Natural killer cell (primary cell): ENCODE data around the gene HOATZ. TPM values are rescaled to one million over a fixed set of nuclear protein-coding genes. Genes with fewer than 3 reads are reported as not detected.

Experiments used
- ATAC-seq, 3 donors: fragments of 150-1000 bp in 2 of 3; fragments of 200-7000 bp in 1 of 3; cut with Tn5 transposase; 1 replicate in 1 of 3; 2 replicates in 2 of 3; pipeline ENCODE4 v1.10.0; 2021; ENCODE audit warnings: mild to moderate bottlenecking in 2 of 3, moderate library complexity in 2 of 3
- DNase-seq, 2 donors: peaks; one replicate each; pipeline versions ENCODE4 v3.0.0 to v3.0.0-alpha.2; 2013 to 2021; ENCODE audit warnings: mixed read lengths in 1 of 2
- H3K27ac ChIP-seq: one replicate; pipeline ENCODE4 v1.5.1; 2013; ENCODE audit warnings: mild to moderate bottlenecking, low read length
- H3K27me3 ChIP-seq: one replicate; pipeline ENCODE4 v1.6.1; 2013; ENCODE audit warnings: low read length; ENCODE audit not compliant: control insufficient read depth, insufficient read depth
- H3K36me3 ChIP-seq: one replicate; pipeline ENCODE4 v1.6.1; 2013; ENCODE audit warnings: low read length; ENCODE audit not compliant: control insufficient read depth, insufficient read depth
- H3K4me1 ChIP-seq: one replicate; pipeline ENCODE4 v1.6.1; 2013; ENCODE audit warnings: low read length; ENCODE audit not compliant: control insufficient read depth, insufficient read depth
- H3K4me3 ChIP-seq: one replicate; pipeline ENCODE4 v1.5.1; 2013; ENCODE audit warnings: low read length
- H3K9me3 ChIP-seq: one replicate; pipeline ENCODE4 v1.6.1; 2013; ENCODE audit warnings: low read length; ENCODE audit not compliant: control insufficient read depth, insufficient read depth
- H3K27ac Mint-ChIP-seq, 2 donors: one replicate each; pipeline ENCODE4 v1.8.0; 2022; ENCODE audit warnings: mild to moderate bottlenecking in 2 of 2, mixed read lengths in 2 of 2, moderate library complexity in 1 of 2
- H3K27me3 Mint-ChIP-seq, 2 donors: one replicate each; pipeline ENCODE4 v1.8.0; 2022; ENCODE audit warnings: low read depth in 2 of 2, mixed read lengths in 2 of 2
- H3K36me3 Mint-ChIP-seq: one replicate; pipeline ENCODE4 v1.8.0; 2022; ENCODE audit warnings: mixed read lengths
- H3K4me1 Mint-ChIP-seq, 2 donors: one replicate each; pipeline ENCODE4 v1.8.0; 2022; ENCODE audit warnings: mixed read lengths in 2 of 2
- H3K4me3 Mint-ChIP-seq: one replicate; pipeline ENCODE4 v1.8.0; 2022; ENCODE audit warnings: mild to moderate bottlenecking, moderate library complexity, mixed read lengths
- H3K9me3 Mint-ChIP-seq, 2 donors: one replicate each; pipeline ENCODE4 v1.8.0; 2022; ENCODE audit warnings: mixed read lengths in 2 of 2
- WGBS: methylation state at CpG from one replicate; pipeline ENCODE4 v1.1.7; 2013; ENCODE audit warnings: missing lambda C conversion rate; ENCODE audit not compliant: insufficient coverage; 5-methylcytosine and 5-hydroxymethylcytosine counted together
- intact Hi-C: fragments of 100-400 bp; cut with micrococcal nuclease; formaldehyde crosslinking; loops from one replicate; pipeline ENCODE4 v1.14.2; 2022
- total RNA-seq, 4 donors: library from RNA; stranded (reverse); fragments of 120-200 nt in 1 of 4; gene quantifications; one replicate each; pipeline versions ENCODE4 v1.2.3 to v1.2.4, GENCODE V29; 2013 to 2022
- TF ChIP-seq, protein P1 (sequence below): fragments of 200-600 bp; IDR thresholded peaks from one replicate; pipeline ENCODE4 v1.8.0; 2022; ENCODE audit warnings: antibody characterized with exemption

HOATZ gene
- total RNA-seq, 3 donors from 2014 or later (not counting 1 experiment from before 2014, with no cell fraction given): not detected

GRCh38 chr11:111472228-111472627 is 42.4 kb upstream of the HOATZ start:
- H3K27ac ChIP-seq: no peak overlapping the region
- intact Hi-C loops: no loop called here
- H3K4me1 ChIP-seq: no peaks in the 10 kb centered on the region
- H3K4me1 Mint-ChIP-seq: no peaks in the 10 kb centered on the region
- H3K9me3 Mint-ChIP-seq: no peaks in the 10 kb centered on the region
- TF ChIP-seq, protein P1, sequence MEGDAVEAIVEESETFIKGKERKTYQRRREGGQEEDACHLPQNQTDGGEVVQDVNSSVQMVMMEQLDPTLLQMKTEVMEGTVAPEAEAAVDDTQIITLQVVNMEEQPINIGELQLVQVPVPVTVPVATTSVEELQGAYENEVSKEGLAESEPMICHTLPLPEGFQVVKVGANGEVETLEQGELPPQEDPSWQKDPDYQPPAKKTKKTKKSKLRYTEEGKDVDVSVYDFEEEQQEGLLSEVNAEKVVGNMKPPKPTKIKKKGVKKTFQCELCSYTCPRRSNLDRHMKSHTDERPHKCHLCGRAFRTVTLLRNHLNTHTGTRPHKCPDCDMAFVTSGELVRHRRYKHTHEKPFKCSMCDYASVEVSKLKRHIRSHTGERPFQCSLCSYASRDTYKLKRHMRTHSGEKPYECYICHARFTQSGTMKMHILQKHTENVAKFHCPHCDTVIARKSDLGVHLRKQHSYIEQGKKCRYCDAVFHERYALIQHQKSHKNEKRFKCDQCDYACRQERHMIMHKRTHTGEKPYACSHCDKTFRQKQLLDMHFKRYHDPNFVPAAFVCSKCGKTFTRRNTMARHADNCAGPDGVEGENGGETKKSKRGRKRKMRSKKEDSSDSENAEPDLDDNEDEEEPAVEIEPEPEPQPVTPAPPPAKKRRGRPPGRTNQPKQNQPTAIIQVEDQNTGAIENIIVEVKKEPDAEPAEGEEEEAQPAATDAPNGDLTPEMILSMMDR: no peak
- ATAC-seq (no peak), DNase-seq (no peak)
- no peaks in the 10 kb centered on the region for H3K9me3 ChIP-seq
- peaks cover 2% of the 10 kb centered on the region for H3K27me3 ChIP-seq
- no peaks in the 10 kb centered on the region for H3K36me3 Mint-ChIP-seq
- no peak overlapping the region for H3K4me3 Mint-ChIP-seq
- H3K27ac Mint-ChIP-seq: no peak overlapping the region
- 58% methylated on average over 1 of the region's 1 CpG for WGBS
- H3K27me3 Mint-ChIP-seq: peaks cover 0 to 7% of the 10 kb centered on the region in 2 donors
- H3K4me3 ChIP-seq: no peak overlapping the region
- H3K36me3 ChIP-seq: no peaks in the 10 kb centered on the region

DNA sequence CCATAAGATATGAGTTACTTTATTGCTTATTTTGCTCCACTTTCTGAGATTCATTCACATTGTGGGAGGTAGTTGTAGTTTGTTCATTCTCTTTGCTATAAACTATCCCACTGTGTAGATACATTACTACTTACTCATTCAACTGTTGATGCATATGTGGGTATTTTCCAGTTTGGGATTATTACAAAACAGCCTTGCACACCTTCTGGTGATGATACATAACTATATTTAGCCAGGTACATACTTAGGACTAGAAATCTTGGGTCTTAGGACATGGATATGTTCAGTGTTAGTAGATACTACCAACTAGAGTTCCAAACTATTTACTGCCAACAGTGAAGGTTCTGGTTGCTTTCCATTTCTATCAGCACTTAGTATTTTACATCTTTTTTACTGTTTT is 40.1 kb upstream of the HOATZ start:
- no peak overlapping the region for H3K27ac Mint-ChIP-seq
- intact Hi-C loops: no loop called here
- H3K27me3 Mint-ChIP-seq: peaks cover 9 to 16% of the 10 kb centered on the region in 2 donors
- H3K4me1 Mint-ChIP-seq: no peaks in the 10 kb centered on the region
- no peaks in the 10 kb centered on the region for H3K36me3 ChIP-seq
- H3K27me3 ChIP-seq: peaks cover 4% of the 10 kb centered on the region
- H3K36me3 Mint-ChIP-seq: no peaks in the 10 kb centered on the region
- no peaks in the 10 kb centered on the region for H3K9me3 Mint-ChIP-seq
- no peak overlapping the region for H3K4me3 ChIP-seq
- ATAC-seq: no peak
- no peaks in the 10 kb centered on the region for H3K4me1 ChIP-seq
- no peak for DNase-seq
- no peak overlapping the region for H3K4me3 Mint-ChIP-seq
- no peak overlapping the region for H3K27ac ChIP-seq
- TF ChIP-seq, protein P1: no peak
- H3K9me3 ChIP-seq: no peaks in the 10 kb centered on the region

DNA sequence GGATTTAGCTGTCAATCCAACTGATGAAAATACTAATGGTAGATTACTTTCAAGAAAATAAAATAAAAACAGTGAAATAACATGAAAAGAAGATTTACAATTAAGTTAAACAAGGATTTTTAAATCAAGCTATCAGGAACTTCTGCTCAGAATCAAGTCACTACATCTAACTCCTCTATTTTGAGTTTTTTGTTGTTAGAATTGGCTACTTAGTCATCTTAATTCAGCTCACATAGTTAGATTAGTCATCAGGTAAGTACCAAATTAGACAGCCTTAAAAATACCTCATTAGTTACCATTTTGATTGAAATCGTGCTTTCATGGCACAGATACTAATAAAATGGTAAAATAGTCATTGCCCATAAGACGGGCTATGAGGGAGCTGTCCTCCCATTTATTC is 38.2 kb upstream of the HOATZ start:
- H3K27me3 Mint-ChIP-seq: peaks cover 17 to 29% of the 10 kb centered on the region in 2 donors
- peaks cover 4% of the 10 kb centered on the region for H3K27me3 ChIP-seq
- no peaks in the 10 kb centered on the region for H3K36me3 ChIP-seq
- H3K36me3 Mint-ChIP-seq: no peaks in the 10 kb centered on the region
- H3K27ac Mint-ChIP-seq: no peak overlapping the region
- intact Hi-C loops: no loop called here
- H3K9me3 ChIP-seq: no peaks in the 10 kb centered on the region
- no CpG with 5 or more reads among the region's 2 CpGs for WGBS
- no peaks in the 10 kb centered on the region for H3K4me1 ChIP-seq
- H3K27ac ChIP-seq: no peak overlapping the region
- H3K4me3 Mint-ChIP-seq: no peak overlapping the region
- no peak for DNase-seq
- no peak overlapping the region for H3K4me3 ChIP-seq
- TF ChIP-seq, protein P1: no peak
- peaks cover 2 to 3% of the 10 kb centered on the region in 2 donors for H3K9me3 Mint-ChIP-seq
- no peak for ATAC-seq
- H3K4me1 Mint-ChIP-seq: no peaks in the 10 kb centered on the region

DNA sequence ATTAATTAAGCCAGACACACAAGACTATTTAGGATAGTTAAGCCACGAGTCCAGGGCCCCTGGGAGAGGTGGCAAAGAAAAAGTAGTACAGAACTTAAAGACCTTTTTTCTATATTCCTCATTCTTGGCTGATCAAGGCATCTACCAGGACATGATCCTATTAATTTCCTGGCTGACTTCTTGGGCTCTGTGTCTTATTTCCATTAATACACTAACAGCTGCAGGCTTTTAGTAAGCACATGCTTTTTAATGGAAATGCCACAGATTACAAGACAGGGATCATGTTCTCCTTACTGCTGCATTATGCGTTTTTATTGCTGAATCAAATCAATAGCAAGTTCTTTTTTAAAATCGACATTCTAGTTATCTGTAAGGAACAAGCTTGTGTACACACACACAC is 37.6 kb upstream of the HOATZ start:
- Histone ChIP-seq H3K4me3 (no peak overlapping the region), H3K27ac (no peak overlapping the region), H3K36me3 (no peaks in the 10 kb centered on the region), H3K4me1 (no peaks in the 10 kb centered on the region), H3K9me3 (no peaks in the 10 kb centered on the region), H3K27me3 (peaks cover 4% of the 10 kb centered on the region)
- Mint-ChIP-seq H3K4me3 (no peak overlapping the region), H3K36me3 (peaks cover under 1% of the 10 kb centered on the region), H3K27ac (no peak overlapping the region), H3K4me1 (no peaks in the 10 kb centered on the region), H3K9me3 (peaks cover 2 to 3% of the 10 kb centered on the region in 2 donors), H3K27me3 (peaks cover 17 to 30% of the 10 kb centered on the region in 2 donors)
- no peak for DNase-seq
- TF ChIP-seq, protein P1: no peak
- WGBS: 83% methylated on average over 3 of the region's 3 CpGs
- intact Hi-C loops: no loop called here
- ATAC-seq: no peak
